ENCODE measurements around the gene OOSP1. TPM values are rescaled to one million over a fixed set of nuclear protein-coding genes. Genes with fewer than 3 reads are reported as not detected.
"Not testable (repeated sequence)": the region's sequence is repeated elsewhere in the genome, so short reads cannot be mapped to it uniquely, and the experiment has no call there.

OOSP1 gene
- total RNA-seq, 3 donors from 2014 or later (not counting 1 experiment from before 2014, with no cell fraction given), result 0.48 TPM; not detected in 2

DNA sequence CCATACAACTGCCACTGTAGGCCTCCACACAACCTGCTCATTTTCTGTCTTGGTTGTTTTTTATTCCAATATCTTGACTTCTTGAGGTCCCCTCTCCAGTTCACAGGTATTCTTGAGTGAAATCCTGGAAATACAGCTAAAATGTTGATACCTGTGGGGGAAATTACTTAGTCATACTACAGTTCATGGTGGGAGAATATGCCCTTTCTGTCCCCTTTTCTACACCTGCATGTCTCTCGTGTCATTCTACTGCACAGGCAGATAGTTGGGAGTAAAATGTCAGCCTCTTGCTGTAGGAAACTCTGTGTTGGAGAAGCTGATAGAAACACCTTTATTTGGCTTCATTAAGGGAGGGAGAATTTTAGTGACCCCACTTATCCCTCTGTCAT lies 30.2 kb downstream of the OOSP1 start:
- Histone ChIP-seq H3K36me3 (ENCODE audit: control insufficient read depth, insufficient read depth, low read length) (no peaks in the 10 kb centered on the region), H3K9me3 (ENCODE audit: control insufficient read depth, insufficient read depth, low read length) (no peaks in the 10 kb centered on the region), H3K4me1 (ENCODE audit: control insufficient read depth, insufficient read depth, low read length) (no peaks in the 10 kb centered on the region), H3K27ac (ENCODE audit: low read length) (no peak overlapping the region), H3K27me3 (ENCODE audit: control insufficient read depth, insufficient read depth, low read length) (no peaks in the 10 kb centered on the region), H3K4me3 (ENCODE audit: low read length) (no peak overlapping the region)
- DNase-seq, result no peak
- no peak for ATAC-seq
- 80% methylated on average over 1 of the region's 1 CpG for WGBS (ENCODE audit: insufficient coverage)
- H3K4me1 Mint-ChIP-seq, result no peaks in the 10 kb centered on the region
- no peaks in the 10 kb centered on the region for H3K36me3 Mint-ChIP-seq
- TF ChIP-seq, protein P1, sequence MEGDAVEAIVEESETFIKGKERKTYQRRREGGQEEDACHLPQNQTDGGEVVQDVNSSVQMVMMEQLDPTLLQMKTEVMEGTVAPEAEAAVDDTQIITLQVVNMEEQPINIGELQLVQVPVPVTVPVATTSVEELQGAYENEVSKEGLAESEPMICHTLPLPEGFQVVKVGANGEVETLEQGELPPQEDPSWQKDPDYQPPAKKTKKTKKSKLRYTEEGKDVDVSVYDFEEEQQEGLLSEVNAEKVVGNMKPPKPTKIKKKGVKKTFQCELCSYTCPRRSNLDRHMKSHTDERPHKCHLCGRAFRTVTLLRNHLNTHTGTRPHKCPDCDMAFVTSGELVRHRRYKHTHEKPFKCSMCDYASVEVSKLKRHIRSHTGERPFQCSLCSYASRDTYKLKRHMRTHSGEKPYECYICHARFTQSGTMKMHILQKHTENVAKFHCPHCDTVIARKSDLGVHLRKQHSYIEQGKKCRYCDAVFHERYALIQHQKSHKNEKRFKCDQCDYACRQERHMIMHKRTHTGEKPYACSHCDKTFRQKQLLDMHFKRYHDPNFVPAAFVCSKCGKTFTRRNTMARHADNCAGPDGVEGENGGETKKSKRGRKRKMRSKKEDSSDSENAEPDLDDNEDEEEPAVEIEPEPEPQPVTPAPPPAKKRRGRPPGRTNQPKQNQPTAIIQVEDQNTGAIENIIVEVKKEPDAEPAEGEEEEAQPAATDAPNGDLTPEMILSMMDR (IDR thresholded peaks at IDR 0.05), result no peak
- H3K9me3 Mint-ChIP-seq, result no peaks in the 10 kb centered on the region
- H3K27me3 Mint-ChIP-seq (ENCODE audit: low read depth in 2 of 2), result peaks cover 0 to 6% of the 10 kb centered on the region in 2 donors
- intact Hi-C loops (cut with micrococcal nuclease), result no loop called here
- no peak overlapping the region for H3K4me3 Mint-ChIP-seq
- H3K27ac Mint-ChIP-seq, result no peak overlapping the region

DNA sequence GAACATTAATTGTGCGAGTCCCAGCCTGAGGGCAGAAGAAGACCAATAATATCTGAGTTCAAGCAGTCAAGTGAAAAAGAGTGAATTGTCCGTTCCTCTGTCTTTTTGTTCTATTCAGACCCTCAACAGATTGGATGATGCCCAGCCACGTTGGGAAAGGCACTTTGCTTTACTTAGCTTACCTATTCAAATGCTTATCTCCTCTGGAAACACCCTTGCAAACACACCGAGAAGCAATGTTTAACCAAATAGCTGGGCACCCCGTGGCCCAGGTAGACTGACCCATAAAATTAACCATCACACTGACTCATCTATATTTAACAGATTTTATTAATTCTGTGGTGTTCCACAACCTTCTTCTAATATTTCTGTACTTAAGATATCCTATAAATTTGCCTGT lies 34.9 kb downstream of the OOSP1 start:
- no peaks in the 10 kb centered on the region for H3K4me1 Mint-ChIP-seq
- H3K27ac ChIP-seq (ENCODE audit: low read length), result no peak overlapping the region
- H3K9me3 Mint-ChIP-seq, result no peaks in the 10 kb centered on the region
- H3K36me3 Mint-ChIP-seq, result no peaks in the 10 kb centered on the region
- no peak overlapping the region for H3K27ac Mint-ChIP-seq
- no peaks in the 10 kb centered on the region for H3K36me3 ChIP-seq (ENCODE audit: control insufficient read depth, insufficient read depth, low read length)
- H3K4me1 ChIP-seq (ENCODE audit: control insufficient read depth, insufficient read depth, low read length), result no peaks in the 10 kb centered on the region
- H3K4me3 Mint-ChIP-seq, result no peak overlapping the region
- DNase-seq, result no peak
- H3K4me3 ChIP-seq (ENCODE audit: low read length), result no peak overlapping the region
- TF ChIP-seq, protein P1 (IDR thresholded peaks at IDR 0.05), result no peak
- intact Hi-C loops (cut with micrococcal nuclease), result no loop called here
- no peaks in the 10 kb centered on the region for H3K27me3 ChIP-seq (ENCODE audit: control insufficient read depth, insufficient read depth, low read length)
- H3K9me3 ChIP-seq (ENCODE audit: control insufficient read depth, insufficient read depth, low read length), result no peaks in the 10 kb centered on the region
- ATAC-seq, result no peak
- no peaks in the 10 kb centered on the region for H3K27me3 Mint-ChIP-seq (ENCODE audit: low read depth in 2 of 2)
- WGBS (ENCODE audit: insufficient coverage), result 88% methylated on average over 5 of the region's 5 CpGs

DNA sequence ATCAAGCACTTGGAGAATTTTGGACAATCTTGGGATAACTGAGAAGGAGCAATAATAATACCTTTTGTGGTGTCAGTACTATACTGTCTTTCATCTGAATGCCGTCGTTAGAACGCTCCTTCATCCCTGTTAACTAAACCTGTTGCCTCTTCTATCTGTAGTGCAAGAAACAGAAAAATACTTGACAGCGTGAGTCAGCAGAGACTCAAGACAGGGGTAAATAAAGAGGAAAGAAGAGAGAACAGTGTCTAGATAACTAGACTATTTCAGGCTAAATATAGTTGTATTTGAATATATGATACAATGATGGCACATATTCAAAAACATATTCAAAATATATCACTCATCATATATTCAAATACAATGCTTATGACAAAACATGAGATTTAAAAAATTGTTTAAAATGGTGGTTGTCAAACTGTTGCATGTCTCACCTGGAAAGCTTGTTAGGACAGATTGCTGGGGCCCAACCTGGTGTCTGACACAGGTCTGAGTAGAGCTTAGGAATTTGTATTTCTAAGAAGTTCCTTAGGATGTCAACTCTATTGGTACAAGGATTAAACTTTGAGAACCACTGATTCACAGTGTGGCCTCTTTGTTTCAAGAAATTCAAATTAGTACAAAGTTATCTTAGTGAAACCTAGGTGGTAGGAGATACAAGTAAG lies 43.0 kb downstream of the OOSP1 start:
- Mint-ChIP-seq H3K36me3 (no peaks in the 10 kb centered on the region), H3K4me1 (no peaks in the 10 kb centered on the region), H3K27ac (no peak overlapping the region), H3K4me3 (no peak overlapping the region), H3K9me3 (peaks cover 0 to 2% of the 10 kb centered on the region in 2 donors), H3K27me3 (ENCODE audit: low read depth in 2 of 2) (peaks cover 0 to 9% of the 10 kb centered on the region in 2 donors)
- Histone ChIP-seq H3K36me3 (ENCODE audit: control insufficient read depth, insufficient read depth, low read length) (no peaks in the 10 kb centered on the region), H3K4me1 (ENCODE audit: control insufficient read depth, insufficient read depth, low read length) (no peaks in the 10 kb centered on the region), H3K27me3 (ENCODE audit: control insufficient read depth, insufficient read depth, low read length) (peaks cover 6% of the 10 kb centered on the region), H3K9me3 (ENCODE audit: control insufficient read depth, insufficient read depth, low read length) (no peaks in the 10 kb centered on the region), H3K4me3 (ENCODE audit: low read length) (no peak overlapping the region), H3K27ac (ENCODE audit: low read length) (no peak overlapping the region)
- intact Hi-C loops (cut with micrococcal nuclease), result no loop called here
- DNase-seq (no peak), ATAC-seq (no peak)
- 98% methylated on average over 4 of the region's 4 CpGs for WGBS (ENCODE audit: insufficient coverage)
- TF ChIP-seq, protein P1 (IDR thresholded peaks at IDR 0.05), result no peak

DNA sequence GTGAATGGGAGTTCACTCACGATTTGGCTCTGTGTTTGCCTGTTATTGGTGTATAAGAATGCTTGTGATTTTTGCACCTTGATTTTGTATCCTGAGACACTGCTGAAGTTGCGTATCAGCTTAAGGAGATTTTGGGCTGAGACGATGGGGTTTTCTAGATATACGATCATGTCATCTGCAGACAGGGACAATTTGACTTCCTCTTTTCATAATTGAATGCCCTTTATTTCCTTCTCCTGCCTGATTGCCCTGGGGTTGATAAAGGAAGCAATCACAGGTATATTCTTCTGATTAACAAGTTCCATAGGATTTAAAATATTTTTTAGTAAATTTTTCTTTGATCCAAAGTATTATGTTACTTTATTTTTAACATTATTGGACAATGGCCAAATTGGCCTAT lies 43.8 kb downstream of the OOSP1 start:
- H3K9me3 ChIP-seq (ENCODE audit: control insufficient read depth, insufficient read depth, low read length); intact Hi-C loops (cut with micrococcal nuclease); H3K4me3 Mint-ChIP-seq; H3K4me3 ChIP-seq (ENCODE audit: low read length); H3K36me3 Mint-ChIP-seq; H3K27ac Mint-ChIP-seq; H3K4me1 Mint-ChIP-seq; H3K36me3 ChIP-seq (ENCODE audit: control insufficient read depth, insufficient read depth, low read length); H3K9me3 Mint-ChIP-seq; H3K27me3 ChIP-seq (ENCODE audit: control insufficient read depth, insufficient read depth, low read length); DNase-seq; H3K27me3 Mint-ChIP-seq (ENCODE audit: low read depth in 2 of 2); H3K27ac ChIP-seq (ENCODE audit: low read length); ATAC-seq; H3K4me1 ChIP-seq (ENCODE audit: control insufficient read depth, insufficient read depth, low read length): not testable (repeated sequence)
- WGBS (ENCODE audit: insufficient coverage), result 27% methylated on average over 3 of the region's 4 CpGs

Measured in natural killer cell (primary cell).